CD4-positive, alpha-beta T cell treated with Interleukin-1 beta for 1 hour (primary cell): ENCODE data around the gene NEK1.

Experiments
- DNase-seq, 2 donors: peaks; one replicate each; pipeline ENCODE4 v3.0.0-alpha.2; 2020 to 2022

NEK1 gene

GRCh38 chr4:169417629-169418282 lies 194.6 kb downstream of the NEK1 start:
- DNase-seq = no peak

- DNase-seq = no peak
These were observed 195.4 kb downstream of the NEK1 start for GRCh38 chr4:169416997-169417396.

- no peak for DNase-seq
These were observed 195.9 kb downstream of the NEK1 start for GRCh38 chr4:169416461-169416860.

GRCh38 chr4:169414913-169415312 lies 197.5 kb downstream of the NEK1 start:
- DNase-seq = no peak

GRCh38 chr4:169412046-169412445 lies 200.3 kb downstream of the NEK1 start:
- DNase-seq = no peak

GRCh38 chr4:169410839-169411770 lies 201.3 kb downstream of the NEK1 start:
- DNase-seq = peak; percentile 50 to 61

- DNase-seq = no peak
These were observed 205.1 kb downstream of the NEK1 start for GRCh38 chr4:169407217-169407845.

- DNase-seq = no peak
These were observed 207.4 kb downstream of the NEK1 start for GRCh38 chr4:169404960-169405359.

- no peak for DNase-seq
These were observed 211.6 kb downstream of the NEK1 start for GRCh38 chr4:169400832-169401231.

- no peak for DNase-seq
These were observed 212.2 kb downstream of the NEK1 start for GRCh38 chr4:169399976-169400767.

- no peak for DNase-seq
These were observed 214.1 kb downstream of the NEK1 start for GRCh38 chr4:169398316-169398715.

GRCh38 chr4:169397762-169398161 lies 214.6 kb downstream of the NEK1 start:
- DNase-seq = no peak

- no peak for DNase-seq
These were observed 227.0 kb downstream of the NEK1 start for GRCh38 chr4:169385376-169385775.

- no peak for DNase-seq
These were observed 227.6 kb downstream of the NEK1 start for GRCh38 chr4:169384779-169385178.

- no peak for DNase-seq
These were observed 228.7 kb downstream of the NEK1 start for GRCh38 chr4:169383724-169384123.

- no peak for DNase-seq
These were observed 232.7 kb downstream of the NEK1 start for GRCh38 chr4:169379688-169380087.

- DNase-seq = no peak
These were observed 235.0 kb downstream of the NEK1 start for GRCh38 chr4:169377367-169377766.

GRCh38 chr4:169376421-169376820 lies 236.0 kb downstream of the NEK1 start:
- no peak for DNase-seq

GRCh38 chr4:169372791-169373190 lies 239.6 kb downstream of the NEK1 start:
- DNase-seq = no peak

- no peak for DNase-seq
These were observed 242.7 kb downstream of the NEK1 start for GRCh38 chr4:169369634-169370033.

GRCh38 chr4:169367826-169368225 lies 244.6 kb downstream of the NEK1 start:
- no peak for DNase-seq

- no peak for DNase-seq
These were observed 245.6 kb downstream of the NEK1 start for GRCh38 chr4:169366821-169367220.

- no peak for DNase-seq
These were observed 249.8 kb downstream of the NEK1 start for GRCh38 chr4:169362607-169363006.
